ENCODE data around the gene ACAD11.
A peak's percentile ranks its signal among the peaks of the same experiment; 100 is the strongest.

The ACAD11 gene

GRCh38 chr3:132665230-132665745, 5.7 kb upstream of the ACAD11 start:
- Histone ChIP-seq H3K9me3 (ENCODE audit: control insufficient read depth, low read length) (no peaks in the 10 kb centered on the region), H3K27ac (no peak overlapping the region), H3K79me2 (peaks cover 17% of the 10 kb centered on the region), H3K36me3 (ENCODE audit: control insufficient read depth, insufficient read depth, low read length) (no peaks in the 10 kb centered on the region), H3K4me1 (peaks cover 9% of the 10 kb centered on the region), H3K27me3 (ENCODE audit: control insufficient read depth, insufficient read depth, low read length) (no peaks in the 10 kb centered on the region), H3K9ac (no peak overlapping the region), H2AFZ (no peak overlapping the region), H3K4me3 (ENCODE audit: low read depth, low read length) (no peak overlapping the region), H3K4me2 (ENCODE audit: low read length) (no peak overlapping the region)
- TF ChIP-seq, protein P1, sequence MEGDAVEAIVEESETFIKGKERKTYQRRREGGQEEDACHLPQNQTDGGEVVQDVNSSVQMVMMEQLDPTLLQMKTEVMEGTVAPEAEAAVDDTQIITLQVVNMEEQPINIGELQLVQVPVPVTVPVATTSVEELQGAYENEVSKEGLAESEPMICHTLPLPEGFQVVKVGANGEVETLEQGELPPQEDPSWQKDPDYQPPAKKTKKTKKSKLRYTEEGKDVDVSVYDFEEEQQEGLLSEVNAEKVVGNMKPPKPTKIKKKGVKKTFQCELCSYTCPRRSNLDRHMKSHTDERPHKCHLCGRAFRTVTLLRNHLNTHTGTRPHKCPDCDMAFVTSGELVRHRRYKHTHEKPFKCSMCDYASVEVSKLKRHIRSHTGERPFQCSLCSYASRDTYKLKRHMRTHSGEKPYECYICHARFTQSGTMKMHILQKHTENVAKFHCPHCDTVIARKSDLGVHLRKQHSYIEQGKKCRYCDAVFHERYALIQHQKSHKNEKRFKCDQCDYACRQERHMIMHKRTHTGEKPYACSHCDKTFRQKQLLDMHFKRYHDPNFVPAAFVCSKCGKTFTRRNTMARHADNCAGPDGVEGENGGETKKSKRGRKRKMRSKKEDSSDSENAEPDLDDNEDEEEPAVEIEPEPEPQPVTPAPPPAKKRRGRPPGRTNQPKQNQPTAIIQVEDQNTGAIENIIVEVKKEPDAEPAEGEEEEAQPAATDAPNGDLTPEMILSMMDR (IDR thresholded peaks at IDR 0.05), result no peak

DNA sequence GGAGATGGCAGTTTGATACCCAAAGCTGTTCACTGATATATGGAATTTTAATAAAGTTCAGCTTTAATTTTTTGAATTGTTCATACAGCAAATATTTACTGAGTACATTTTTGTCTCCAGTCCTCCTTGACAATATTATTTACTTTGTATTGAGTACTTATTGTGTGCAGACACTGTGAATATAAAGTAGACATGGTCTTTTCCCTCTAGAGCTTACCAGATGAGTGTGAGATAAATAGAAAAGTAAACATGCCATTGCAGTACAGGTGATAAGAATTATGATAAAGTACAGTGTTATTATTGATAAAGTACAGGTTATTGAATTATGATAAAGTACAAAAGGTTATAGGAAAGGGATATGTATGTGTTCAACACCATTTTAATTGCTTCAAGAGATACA, 2.6 kb upstream of the ACAD11 start:
- Histone ChIP-seq H3K4me1 (peaks cover 9% of the 10 kb centered on the region), H3K9ac (no peak overlapping the region), H2AFZ (no peak overlapping the region), H3K36me3 (ENCODE audit: control insufficient read depth, insufficient read depth, low read length) (no peaks in the 10 kb centered on the region), H3K9me3 (ENCODE audit: control insufficient read depth, low read length) (no peaks in the 10 kb centered on the region), H3K27ac (no peak overlapping the region), H3K79me2 (peaks cover 35% of the 10 kb centered on the region), H3K4me2 (ENCODE audit: low read length) (no peak overlapping the region), H3K27me3 (ENCODE audit: control insufficient read depth, insufficient read depth, low read length) (no peaks in the 10 kb centered on the region), H3K4me3 (ENCODE audit: low read depth, low read length) (no peak overlapping the region)
- TF ChIP-seq, protein P1 (IDR thresholded peaks at IDR 0.05), result no peak

GRCh38 chr3:132661101-132661500, 1.5 kb upstream of the ACAD11 start:
- TF ChIP-seq, protein P1 (IDR thresholded peaks at IDR 0.05), result no peak
- peaks cover 36% of the 10 kb centered on the region for H3K79me2 ChIP-seq
- H3K9me3 ChIP-seq (ENCODE audit: control insufficient read depth, low read length), result no peaks in the 10 kb centered on the region
- H2AFZ ChIP-seq, result peak overlapping the region; percentile 96
- no peak overlapping the region for H3K9ac ChIP-seq
- H3K4me3 ChIP-seq (ENCODE audit: low read depth, low read length), result peak overlapping the region; percentile 85
- no peaks in the 10 kb centered on the region for H3K36me3 ChIP-seq (ENCODE audit: control insufficient read depth, insufficient read depth, low read length)
- peak overlapping the region; percentile 75 for H3K4me2 ChIP-seq (ENCODE audit: low read length)
- no peaks in the 10 kb centered on the region for H3K27me3 ChIP-seq (ENCODE audit: control insufficient read depth, insufficient read depth, low read length)
- H3K4me1 ChIP-seq, result peaks cover 9% of the 10 kb centered on the region
- H3K27ac ChIP-seq, result no peak overlapping the region

GRCh38 chr3:132660811-132661070, 1.1 kb upstream of the ACAD11 start:
- H3K9ac ChIP-seq, result peak overlapping the region; percentile 93
- H3K4me3 ChIP-seq (ENCODE audit: low read depth, low read length), result peak overlapping the region; percentile 85
- H3K4me1 ChIP-seq, result peaks cover 9% of the 10 kb centered on the region
- H3K27ac ChIP-seq, result peak overlapping the region; percentile 86
- TF ChIP-seq, protein P1 (IDR thresholded peaks at IDR 0.05), result no peak
- H3K4me2 ChIP-seq (ENCODE audit: low read length), result peak overlapping the region; percentile 75
- H3K9me3 ChIP-seq (ENCODE audit: control insufficient read depth, low read length), result no peaks in the 10 kb centered on the region
- H2AFZ ChIP-seq, result peak overlapping the region; percentile 96
- H3K36me3 ChIP-seq (ENCODE audit: control insufficient read depth, insufficient read depth, low read length), result no peaks in the 10 kb centered on the region
- H3K79me2 ChIP-seq, result peaks cover 36% of the 10 kb centered on the region
- H3K27me3 ChIP-seq (ENCODE audit: control insufficient read depth, insufficient read depth, low read length), result no peaks in the 10 kb centered on the region

DNA sequence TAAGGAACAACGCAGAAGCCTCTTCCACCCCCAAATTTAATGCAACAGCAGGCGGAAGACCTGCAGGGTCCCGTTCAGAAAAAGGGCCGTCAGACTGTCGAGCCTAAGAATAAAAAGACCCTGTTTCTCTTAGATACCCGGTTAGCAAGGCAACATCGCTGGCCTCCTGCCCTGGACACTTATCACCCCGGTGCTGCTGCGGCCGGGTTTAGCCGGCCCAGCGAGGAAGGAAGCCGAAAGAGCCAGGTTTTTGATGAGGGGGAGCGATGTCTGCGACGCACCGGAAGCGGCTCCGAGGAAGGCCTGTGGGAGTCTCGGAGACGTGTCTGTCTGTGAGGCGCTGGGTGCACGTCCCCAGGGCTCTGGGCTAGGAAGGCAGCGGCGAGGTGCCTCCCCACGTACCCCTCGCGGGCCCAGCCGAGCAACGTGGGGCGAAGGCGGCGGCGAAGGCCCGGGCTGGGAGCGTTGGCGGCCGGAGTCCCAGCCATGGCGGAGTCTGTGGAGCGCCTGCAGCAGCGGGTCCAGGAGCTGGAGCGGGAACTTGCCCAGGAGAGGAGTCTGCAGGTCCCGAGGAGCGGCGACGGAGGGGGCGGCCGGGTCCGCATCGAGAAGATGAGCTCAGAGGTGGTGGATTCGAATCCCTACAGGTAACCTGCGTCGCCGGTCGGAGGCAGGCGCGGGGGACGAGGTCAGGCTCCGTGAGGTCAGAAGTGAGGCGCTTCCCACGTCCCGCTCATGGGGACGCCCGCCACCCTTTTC, 622 bp upstream of the ACAD11 start, which contains the start of gene UBA5:
UBA5 (plus strand) TSS at position 278 of the 759 bp plus-strand sequence; CDS start at position 487, 209 bp downstream.
- H2AFZ ChIP-seq, result peak within 1 kb of the TSS; percentile 96
- H3K27me3 ChIP-seq (ENCODE audit: control insufficient read depth, insufficient read depth, low read length), result no peaks in the 10 kb centered on the region
- no peaks in the 10 kb centered on the region for H3K36me3 ChIP-seq (ENCODE audit: control insufficient read depth, insufficient read depth, low read length)
- peak within 1 kb of the TSS; percentile 85 for H3K4me3 ChIP-seq (ENCODE audit: low read depth, low read length)
- peak within 1 kb of the TSS; percentile 75 for H3K4me2 ChIP-seq (ENCODE audit: low read length)
- peak within 1 kb of the TSS; percentile 86 for H3K27ac ChIP-seq
- TF ChIP-seq, protein P1 (IDR thresholded peaks at IDR 0.05), result no peak
- H3K9ac ChIP-seq, result peak within 1 kb of the TSS; percentile 93
- peaks cover 38% of the 10 kb centered on the region for H3K79me2 ChIP-seq
- H3K9me3 ChIP-seq (ENCODE audit: control insufficient read depth, low read length), result no peaks in the 10 kb centered on the region
- peaks cover 9% of the 10 kb centered on the region for H3K4me1 ChIP-seq
